AG04449 (cell line): ENCODE measurements around the gene LAMA5.
A peak's percentile ranks its signal among the peaks of the same experiment; 100 is the strongest.

ENCODE experiments used
- CTCF ChIA-PET: fragments of 350-600 bp; formaldehyde crosslinking; extraction: SDS; loops from one replicate; lab custom pipeline; 2021; ENCODE audit warnings: antibody characterized with exemption; lab: Yijun Ruan, JAX
- POLR2A ChIA-PET: fragments of 400-600, 350-600 bp; formaldehyde crosslinking; extraction: SDS; loops from one replicate; lab custom pipeline; 2020; ENCODE audit warnings: antibody characterized with exemption, inconsistent platforms; lab: Yijun Ruan, JAX
- DNase-seq: peaks from one replicate; pipeline ENCODE4 v3.0.0-alpha.2; 2010; ENCODE audit warnings: low read depth, low spot score
- H3K4me3 ChIP-seq: 2 replicates; pipeline ENCODE4 v1.5.1; 2011; ENCODE audit warnings: low read depth, mild to moderate bottlenecking, control low read depth, low read length
- CTCF ChIP-seq: IDR thresholded peaks from one replicate; pipeline ENCODE4 v1.5.1; 2011; ENCODE audit warnings: mild to moderate bottlenecking, moderate library complexity, low read length, control low read depth, inconsistent platforms; ENCODE audit not compliant: insufficient read depth; ENCODE audit errors: missing control alignments

The LAMA5 gene

GRCh38 chr20:62366370-62367135 lies 559 bp downstream of the LAMA5 start:
- DNase-seq = no peak
- H3K4me3 ChIP-seq = peak overlapping the region; percentile 52
- TF ChIP-seq CTCF = no peak
- ChIA-PET POLR2A (interaction anchor here (0.7 kb wide), 1 partner anchor 20 kb away, joined by 4 read pairs; the partner anchor contains the start of gene RPS21), CTCF (interaction anchor here (0.6 to 4.9 kb wide), 6 partner anchors 9 to 67 kb away, joined by 3 to 27 read pairs (median 6); no protein-coding TSS in a partner anchor)

GRCh38 chr20:62365814-62366369 lies 1.2 kb downstream of the LAMA5 start:
- H3K4me3 ChIP-seq = peak overlapping the region; percentile 18; the same call in 1 of the 2 replicates
- ChIA-PET CTCF (interaction anchor here (0.6 to 4.3 kb wide), 4 partner anchors 9 to 20 kb away, joined by 3 to 27 read pairs (median 10); no protein-coding TSS in a partner anchor), POLR2A (no interaction called here)
- no peak for DNase-seq
- no peak for TF ChIP-seq CTCF

DNA sequence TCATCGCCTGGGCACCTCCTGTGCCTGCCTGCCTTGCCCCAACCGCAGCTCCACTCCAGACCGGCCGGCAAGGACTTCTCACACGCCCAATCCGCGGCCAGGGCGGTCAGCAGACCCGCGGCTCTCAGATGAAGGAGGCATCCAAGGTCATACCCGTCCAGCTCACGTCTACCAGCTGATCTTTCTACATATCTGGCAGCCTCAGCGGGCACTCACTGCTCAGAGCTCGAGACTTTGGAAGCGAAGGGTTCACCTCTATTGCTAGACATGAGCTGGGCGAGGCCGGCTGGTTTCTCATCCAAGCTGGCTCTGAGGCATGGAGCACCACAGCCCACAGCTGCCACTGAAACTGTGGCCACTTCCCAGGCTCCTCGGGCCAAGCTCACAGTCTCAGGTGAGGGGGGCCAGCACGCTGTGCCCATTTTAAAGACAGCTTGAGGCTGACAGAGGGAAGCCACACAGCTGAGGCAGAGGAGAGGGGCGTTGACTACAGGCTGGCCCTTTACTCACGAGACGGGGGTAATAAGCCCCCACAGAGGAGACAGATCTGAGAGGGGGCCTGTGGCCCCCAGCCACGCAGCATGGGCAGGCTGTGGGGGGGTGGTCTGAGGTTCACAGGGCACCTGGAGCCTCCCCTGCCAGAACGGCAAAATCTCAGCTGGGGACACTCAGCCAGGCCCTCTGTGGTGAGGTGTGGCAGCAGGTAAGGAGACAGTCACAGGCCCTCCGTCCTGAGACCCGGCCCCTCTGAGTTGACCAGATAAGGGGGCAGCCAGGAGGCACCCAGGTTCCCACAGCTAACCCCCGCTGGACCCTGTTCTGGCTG lies 2.0 kb downstream of the LAMA5 start:
- DNase-seq = no peak
- ChIA-PET CTCF (interaction anchor here (1.5 to 2.8 kb wide), 3 partner anchors 10 to 63 kb away, joined by 7 to 13 read pairs (median 8); partner anchors contain the start of gene ADRM1), POLR2A (interaction anchor here (0.5 kb wide), 1 partner anchor 26 kb away, joined by 3 read pairs; no protein-coding TSS in a partner anchor)
- H3K4me3 ChIP-seq = no peak overlapping the region
- TF ChIP-seq CTCF = no peak

DNA sequence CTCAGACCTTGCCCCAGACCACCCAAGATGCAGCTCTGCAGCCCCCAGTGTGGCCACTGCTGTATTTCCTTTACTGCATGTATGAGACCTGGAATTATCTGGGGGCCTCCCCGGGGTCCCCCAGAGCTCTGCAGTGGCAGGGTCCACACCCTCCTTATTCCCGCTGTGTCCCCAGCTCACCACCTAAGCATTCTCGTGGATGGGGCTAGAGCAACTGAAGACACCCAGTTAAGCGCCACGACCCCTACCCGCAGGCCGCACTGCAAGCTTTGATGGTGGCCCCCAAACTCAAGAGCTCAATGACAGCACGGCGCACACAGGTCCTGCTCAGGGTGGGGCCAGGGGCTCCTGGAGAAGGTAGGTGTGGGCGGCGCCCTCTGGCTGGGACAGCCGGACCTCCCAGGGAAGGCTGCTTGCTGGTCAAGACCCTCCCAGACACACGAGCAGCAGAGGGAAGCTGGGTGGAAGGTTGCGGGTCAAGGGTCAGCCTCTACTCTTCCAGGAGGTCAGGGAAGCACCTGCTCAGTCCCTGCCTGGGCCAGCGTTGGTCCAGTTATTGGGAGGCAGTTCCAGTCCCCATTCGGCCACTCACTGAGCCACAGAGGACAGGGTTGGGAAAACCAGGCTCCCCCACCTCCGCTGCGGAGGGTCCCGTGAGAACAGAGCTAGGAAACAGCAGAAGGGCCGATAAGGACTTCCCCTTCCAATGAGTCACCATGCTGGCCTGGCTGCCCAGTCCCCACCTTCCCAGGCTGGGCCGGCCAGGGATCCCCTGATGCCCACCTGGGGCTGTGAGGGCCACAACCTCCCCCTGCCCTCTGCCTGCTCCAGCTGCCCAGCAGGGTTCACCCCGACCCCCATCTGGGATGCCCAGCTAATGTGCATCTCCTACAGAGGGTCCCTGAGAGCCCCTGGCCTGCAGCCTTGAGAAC lies 2.9 kb downstream of the LAMA5 start:
- no peak for TF ChIP-seq CTCF
- DNase-seq = no peak
- POLR2A ChIA-PET = interaction anchor here (0.5 kb wide), 1 partner anchor 25 kb away, joined by 3 read pairs; no protein-coding TSS in a partner anchor
- CTCF ChIA-PET = interaction anchor here (1.0 to 2.8 kb wide), 4 partner anchors 11 to 62 kb away, joined by 3 to 13 read pairs (median 6); partner anchors contain the start of gene ADRM1
- H3K4me3 ChIP-seq = no peak overlapping the region

- POLR2A ChIA-PET = no interaction called here
- H3K4me3 ChIP-seq = no peak overlapping the region
- DNase-seq = no peak
- TF ChIP-seq CTCF = no peak
- CTCF ChIA-PET = interaction anchor here (1.0 to 2.8 kb wide), 4 partner anchors 12 to 61 kb away, joined by 3 to 13 read pairs (median 6); partner anchors contain the start of gene ADRM1
Observed at GRCh38 chr20:62362991-62363919, 3.9 kb downstream of the LAMA5 start.
